ENCODE measurements around the gene PDE4D. TPM values are rescaled to one million over a fixed set of nuclear protein-coding genes. Genes with fewer than 3 reads are reported as not detected.

Gene PDE4D
- total RNA-seq, 1 donor from 2014 or later: 28.2 TPM

GRCh38 chr5:58927938-58928337, 965.6 kb downstream of the PDE4D start:
- Mint-ChIP-seq H3K4me3 (no peak overlapping the region), H3K27ac (no peak overlapping the region)
- POLR2A ChIA-PET: no interaction called here

DNA sequence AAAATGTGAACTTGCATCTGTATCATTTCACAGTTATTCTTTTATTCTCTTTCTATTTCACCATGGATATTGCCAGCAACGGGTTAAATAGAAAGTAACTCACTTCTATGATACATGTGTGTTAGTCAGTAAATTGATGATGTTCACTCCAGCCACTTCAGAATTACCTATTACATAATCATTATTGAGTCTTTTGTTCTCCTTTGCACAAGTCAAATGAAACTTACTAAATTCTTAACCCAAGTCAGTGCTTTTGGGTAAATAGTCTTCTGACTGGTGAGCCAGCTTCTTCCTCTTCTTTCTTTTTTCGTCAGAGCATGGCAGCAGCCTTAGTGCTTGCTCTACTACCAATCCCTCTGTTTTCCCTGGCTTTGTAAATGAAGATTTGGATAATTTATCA, 966.3 kb downstream of the PDE4D start:
- ChIA-PET CTCF (no interaction called here), POLR2A (no interaction called here)
- Mint-ChIP-seq H3K4me3 (no peak overlapping the region), H3K4me1 (no peaks in the 10 kb centered on the region), H3K27me3 (peaks cover 21% of the 10 kb centered on the region), H3K36me3 (ENCODE audit: low read depth) (no peaks in the 10 kb centered on the region), H3K9me3 (no peaks in the 10 kb centered on the region), H3K27ac (no peak overlapping the region)
- ATAC-seq (ENCODE audit: low read depth) (no peak), DNase-seq (no peak)
- intact Hi-C loops (cut with micrococcal nuclease): no loop called here
- TF ChIP-seq CTCF (IDR thresholded peaks at IDR 0.05): no peak

More at GRCh38 chr5:58927938-58928337, 965.6 kb downstream of the PDE4D start:
- H3K4me1 Mint-ChIP-seq: no peaks in the 10 kb centered on the region
- no peak for TF ChIP-seq CTCF (IDR thresholded peaks at IDR 0.05)
- DNase-seq (no peak), ATAC-seq (ENCODE audit: low read depth) (no peak)
- peaks cover 21% of the 10 kb centered on the region for H3K27me3 Mint-ChIP-seq
- CTCF ChIA-PET: no interaction called here
- intact Hi-C loops (cut with micrococcal nuclease): no loop called here
- no peaks in the 10 kb centered on the region for H3K36me3 Mint-ChIP-seq (ENCODE audit: low read depth)
- H3K9me3 Mint-ChIP-seq: no peaks in the 10 kb centered on the region

- no peak overlapping the region for H3K4me3 Mint-ChIP-seq
- intact Hi-C loops (cut with micrococcal nuclease): no loop called here
- peaks cover 15% of the 10 kb centered on the region for H3K27me3 Mint-ChIP-seq
- CTCF ChIA-PET: no interaction called here
- no peaks in the 10 kb centered on the region for H3K9me3 Mint-ChIP-seq
- H3K27ac Mint-ChIP-seq: no peak overlapping the region
- ATAC-seq (ENCODE audit: low read depth) (no peak), DNase-seq (no peak)
- POLR2A ChIA-PET: no interaction called here
- no peaks in the 10 kb centered on the region for H3K36me3 Mint-ChIP-seq (ENCODE audit: low read depth)
- no peaks in the 10 kb centered on the region for H3K4me1 Mint-ChIP-seq
- TF ChIP-seq CTCF (IDR thresholded peaks at IDR 0.05): no peak
Measured at GRCh38 chr5:58926541-58926935, 967.0 kb downstream of the PDE4D start.

GRCh38 chr5:58925627-58926540, 967.6 kb downstream of the PDE4D start:
- ATAC-seq (ENCODE audit: low read depth): no peak
- peaks cover 15% of the 10 kb centered on the region for H3K27me3 Mint-ChIP-seq

More at GRCh38 chr5:58925627-58926540, 967.6 kb downstream of the PDE4D start:
- H3K4me3 Mint-ChIP-seq: no peak overlapping the region
- CTCF ChIA-PET: no interaction called here
- no peak for TF ChIP-seq CTCF (IDR thresholded peaks at IDR 0.05)
- intact Hi-C loops (cut with micrococcal nuclease): no loop called here
- no peaks in the 10 kb centered on the region for H3K36me3 Mint-ChIP-seq (ENCODE audit: low read depth)
- no peaks in the 10 kb centered on the region for H3K9me3 Mint-ChIP-seq
- DNase-seq: no peak
- no peak overlapping the region for H3K27ac Mint-ChIP-seq
- no peaks in the 10 kb centered on the region for H3K4me1 Mint-ChIP-seq
- POLR2A ChIA-PET: no interaction called here
